ENCODE data around the gene OGFOD3. TPM values are rescaled to one million over a fixed set of nuclear protein-coding genes. Genes with fewer than 3 reads are reported as not detected.
"Not testable (repeated sequence)": the region's sequence is repeated elsewhere in the genome, so short reads cannot be mapped to it uniquely, and the experiment has no call there.

The OGFOD3 gene
- total RNA-seq, 1 donor from 2014 or later: 45.6 TPM

GRCh38 chr17:82351713-82352488, 66.5 kb downstream of the OGFOD3 start:
- DNase-seq (ENCODE audit: low spot score): peak; percentile 86

GRCh38 chr17:82351254-82351712, 67.1 kb downstream of the OGFOD3 start:
- no peak for DNase-seq (ENCODE audit: low spot score)

- no peak for DNase-seq (ENCODE audit: low spot score)
Observed at GRCh38 chr17:82350182-82351030, 68.0 kb downstream of the OGFOD3 start.

GRCh38 chr17:82349287-82349701, 69.1 kb downstream of the OGFOD3 start:
- no peak for DNase-seq (ENCODE audit: low spot score)

- DNase-seq (ENCODE audit: low spot score): no peak
Observed at GRCh38 chr17:82348866-82349265, 69.5 kb downstream of the OGFOD3 start.

- no peak for DNase-seq (ENCODE audit: low spot score)
Observed at GRCh38 chr17:82348434-82348833, 70.0 kb downstream of the OGFOD3 start.

- not testable (repeated sequence) for DNase-seq (ENCODE audit: low spot score)
Observed at GRCh38 chr17:82347994-82348393, 70.4 kb downstream of the OGFOD3 start.

GRCh38 chr17:82346342-82347300, 71.8 kb downstream of the OGFOD3 start:
- no peak for DNase-seq (ENCODE audit: low spot score)

- DNase-seq (ENCODE audit: low spot score): no peak
Observed at GRCh38 chr17:82345151-82345976, 73.0 kb downstream of the OGFOD3 start.

- no peak for DNase-seq (ENCODE audit: low spot score)
Observed at GRCh38 chr17:82344175-82344907, 74.0 kb downstream of the OGFOD3 start.

- DNase-seq (ENCODE audit: low spot score): no peak
Observed at GRCh38 chr17:82343560-82343959, 74.8 kb downstream of the OGFOD3 start.

- DNase-seq (ENCODE audit: low spot score): no peak
Observed at GRCh38 chr17:82342361-82343079, 75.9 kb downstream of the OGFOD3 start.

- DNase-seq (ENCODE audit: low spot score): no peak
Observed at GRCh38 chr17:82339634-82340580, 78.5 kb downstream of the OGFOD3 start.

Other genes with a start within 250 kb of the OGFOD3 start
- 56.9 TPM for gene CCDC57, start 205.7 kb downstream of the OGFOD3 start, total RNA-seq
- gene SLC16A3, start 189.5 kb downstream of the OGFOD3 start, total RNA-seq: 95.7 TPM
- gene CSNK1D, start 144.9 kb downstream of the OGFOD3 start, total RNA-seq: 161 TPM
- gene CD7, start 101.0 kb downstream of the OGFOD3 start, total RNA-seq: 12.0 TPM
- gene SECTM1, start 84.8 kb downstream of the OGFOD3 start, total RNA-seq: 8.5 TPM
- not detected for gene TEX19, start 59.3 kb downstream of the OGFOD3 start, total RNA-seq
- gene UTS2R, start 46.8 kb downstream of the OGFOD3 start, total RNA-seq: not detected
- 55.1 TPM for gene HEXD, start 239 bp downstream of the OGFOD3 start, total RNA-seq
- gene CYBC1, start 32.2 kb upstream of the OGFOD3 start, total RNA-seq: 114 TPM
- 80.0 TPM for gene NARF, start 40.2 kb upstream of the OGFOD3 start, total RNA-seq
- gene FOXK2, start 101.1 kb upstream of the OGFOD3 start, total RNA-seq: 51.0 TPM
- 86.6 TPM for gene WDR45B, start 229.9 kb upstream of the OGFOD3 start, total RNA-seq

Measured in mucosa of gallbladder (tissue), 1 donor.